ENCODE data around the gene METTL21C.

METTL21C gene

DNA sequence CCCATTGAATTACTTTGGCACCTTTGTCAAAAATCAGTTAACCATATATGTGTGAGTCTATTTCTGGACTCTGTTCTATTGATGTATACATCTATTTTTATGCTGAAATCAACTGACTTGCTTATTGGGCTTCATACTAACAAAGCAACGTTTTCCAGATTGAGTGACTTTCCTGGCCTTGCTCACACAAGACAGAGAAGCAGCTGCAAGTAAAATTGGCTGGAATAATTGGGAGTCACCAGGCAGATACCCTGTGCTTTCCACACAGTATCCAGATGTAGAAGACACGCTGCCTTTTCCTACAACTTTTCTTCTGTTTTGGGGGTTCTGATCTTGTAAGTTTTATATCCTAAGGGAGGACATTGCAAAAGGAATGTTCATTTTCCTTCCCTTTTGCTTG, 11.2 kb downstream of the METTL21C start:
- no peak overlapping the region for H3K4me3 Mint-ChIP-seq
- no peak overlapping the region for H3K27ac Mint-ChIP-seq
- no peaks in the 10 kb centered on the region for H3K9me3 Mint-ChIP-seq
- no peaks in the 10 kb centered on the region for H3K27me3 Mint-ChIP-seq
- peaks cover 5% of the 10 kb centered on the region for H3K36me3 Mint-ChIP-seq
- H3K4me1 Mint-ChIP-seq = peaks cover 55% of the 10 kb centered on the region

- no peaks in the 10 kb centered on the region for H3K9me3 Mint-ChIP-seq
- H3K27ac Mint-ChIP-seq = peak overlapping the region; percentile 68
- peaks cover 45% of the 10 kb centered on the region for H3K4me1 Mint-ChIP-seq
- no peaks in the 10 kb centered on the region for H3K27me3 Mint-ChIP-seq
- H3K4me3 Mint-ChIP-seq = no peak overlapping the region
- peaks cover 8% of the 10 kb centered on the region for H3K36me3 Mint-ChIP-seq
Measured at GRCh38 chr13:102682727-102683126, 12.1 kb downstream of the METTL21C start.

GRCh38 chr13:102682211-102682610, 12.6 kb downstream of the METTL21C start:
- Mint-ChIP-seq H3K36me3 (peaks cover 12% of the 10 kb centered on the region), H3K27ac (no peak overlapping the region), H3K4me3 (no peak overlapping the region), H3K4me1 (peaks cover 40% of the 10 kb centered on the region), H3K27me3 (no peaks in the 10 kb centered on the region), H3K9me3 (no peaks in the 10 kb centered on the region)

DNA sequence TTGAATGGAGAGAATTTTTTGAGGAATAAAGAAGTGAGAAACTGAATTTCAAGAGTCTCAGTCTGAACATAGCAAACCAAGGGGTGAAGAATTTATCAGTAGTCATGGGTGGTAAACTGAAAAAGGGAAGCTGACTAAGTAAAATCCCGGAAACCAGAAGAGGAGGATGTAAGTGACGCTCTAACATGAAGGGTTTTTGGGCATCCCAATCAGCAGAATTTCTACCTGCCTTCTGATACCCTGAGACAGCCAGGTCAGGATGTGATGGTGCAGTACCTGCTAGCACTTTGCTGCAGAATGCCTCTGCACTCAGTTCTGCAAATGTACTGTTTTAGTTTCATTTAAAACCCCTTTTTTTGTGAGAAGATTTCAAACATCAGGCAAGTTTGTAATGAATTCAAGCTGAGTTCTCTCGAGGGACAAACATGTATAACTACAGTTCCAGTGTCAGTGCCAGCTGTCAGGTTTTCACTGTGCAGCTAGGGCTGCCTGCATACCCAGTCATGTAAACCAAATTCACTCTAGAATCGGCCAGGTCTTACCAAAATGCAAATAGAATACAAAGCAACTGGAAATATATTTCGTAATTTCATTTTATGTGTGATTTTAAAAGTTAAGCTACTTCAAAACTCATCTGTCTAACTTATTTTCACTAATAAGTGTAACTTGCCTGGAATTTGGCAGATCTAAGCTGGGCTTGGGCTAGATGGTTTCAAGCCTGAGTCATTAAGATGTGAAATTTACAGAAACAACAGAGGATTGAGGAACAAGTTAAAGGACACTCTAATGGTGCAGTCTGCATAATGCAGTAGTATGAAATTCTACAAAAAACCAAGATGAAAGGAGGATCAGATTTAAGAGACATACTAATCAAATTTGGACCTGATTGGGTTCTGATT, 13.8 kb downstream of the METTL21C start:
- peak overlapping the region; percentile 75 for H3K27ac Mint-ChIP-seq

GRCh38 chr13:102680133-102680717, 14.6 kb downstream of the METTL21C start:
- Mint-ChIP-seq H3K36me3 (peaks cover 14% of the 10 kb centered on the region), H3K4me3 (no peak overlapping the region)

More for the DNA sequence above, 13.8 kb downstream of the METTL21C start:
- peaks cover 14% of the 10 kb centered on the region for H3K36me3 Mint-ChIP-seq
- H3K9me3 Mint-ChIP-seq = no peaks in the 10 kb centered on the region
- H3K27me3 Mint-ChIP-seq = no peaks in the 10 kb centered on the region
- peaks cover 29% of the 10 kb centered on the region for H3K4me1 Mint-ChIP-seq
- no peak overlapping the region for H3K4me3 Mint-ChIP-seq

DNA sequence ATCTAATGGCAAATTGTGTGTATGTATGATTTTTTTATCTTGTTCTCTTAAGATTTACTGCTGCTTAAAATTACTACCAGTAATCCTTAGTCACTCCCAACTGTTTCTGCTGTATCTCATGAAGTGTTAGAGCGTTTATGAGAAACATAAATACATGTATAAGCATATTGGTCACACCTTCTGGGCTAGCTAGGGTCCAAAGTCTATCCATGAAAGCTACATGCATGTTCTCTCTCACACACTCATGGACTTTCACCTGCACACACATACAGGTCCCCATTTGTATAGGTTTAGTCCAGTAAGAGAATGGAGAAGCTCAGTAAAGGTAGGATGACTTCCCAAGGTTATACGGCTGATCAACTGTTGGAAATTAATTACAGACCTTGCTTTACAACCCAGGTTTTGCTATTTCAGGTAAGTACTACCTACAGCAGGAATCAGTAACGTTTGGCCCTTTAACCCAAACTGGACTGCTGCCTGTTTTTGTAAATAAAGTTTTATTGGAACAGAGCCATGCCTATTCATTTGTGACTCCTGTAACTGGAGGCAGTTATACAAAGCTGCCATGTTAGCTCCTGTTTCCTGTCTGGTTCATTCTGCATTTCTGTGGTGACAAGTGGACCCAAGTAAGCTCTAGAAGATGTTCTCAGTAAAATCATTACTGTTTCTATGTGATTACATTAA, 15.3 kb downstream of the METTL21C start:
- H3K27me3 Mint-ChIP-seq = no peaks in the 10 kb centered on the region
- no peaks in the 10 kb centered on the region for H3K9me3 Mint-ChIP-seq
- H3K4me1 Mint-ChIP-seq = peaks cover 26% of the 10 kb centered on the region
- H3K36me3 Mint-ChIP-seq = peaks cover 14% of the 10 kb centered on the region
- no peak overlapping the region for H3K4me3 Mint-ChIP-seq
- peak overlapping the region; percentile 19 for H3K27ac Mint-ChIP-seq

More at GRCh38 chr13:102680133-102680717, 14.6 kb downstream of the METTL21C start:
- no peaks in the 10 kb centered on the region for H3K9me3 Mint-ChIP-seq
- peak overlapping the region; percentile 1 for H3K27ac Mint-ChIP-seq
- peaks cover 26% of the 10 kb centered on the region for H3K4me1 Mint-ChIP-seq
- H3K27me3 Mint-ChIP-seq = no peaks in the 10 kb centered on the region

DNA sequence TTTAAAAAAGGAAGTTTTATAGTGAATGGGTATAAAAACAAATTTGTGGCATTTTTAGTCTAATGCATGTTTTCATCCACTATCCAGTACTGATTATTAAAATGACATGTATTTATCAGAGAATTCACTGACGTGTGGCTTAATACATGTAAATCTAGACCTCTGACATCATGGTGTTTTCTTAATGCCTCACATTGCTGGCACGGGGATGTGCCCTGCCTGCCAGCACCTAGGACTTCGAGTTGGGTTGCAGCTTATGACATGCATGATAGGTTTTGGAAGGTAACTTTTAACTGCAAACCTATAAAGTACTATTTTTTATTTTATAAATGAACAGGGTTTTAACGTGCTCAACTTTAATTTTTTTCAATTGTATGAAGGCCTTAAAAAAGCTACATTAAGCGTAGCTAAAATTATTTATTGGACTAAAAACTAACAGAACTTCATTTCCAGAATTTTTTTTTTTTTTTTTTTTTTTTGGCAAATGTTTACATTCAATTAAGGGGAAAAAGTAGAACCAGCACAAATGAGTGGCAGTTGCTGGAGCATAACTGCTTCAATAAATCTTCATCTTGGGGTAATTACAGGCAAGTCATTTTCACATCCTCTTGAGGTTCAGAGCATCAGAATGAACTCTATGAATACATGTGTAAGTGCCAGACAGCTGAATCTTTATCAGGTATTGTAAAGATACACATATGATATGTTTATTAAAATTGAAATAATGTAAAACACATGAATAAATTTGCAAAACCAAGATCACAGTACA, 16.3 kb downstream of the METTL21C start:
- no peaks in the 10 kb centered on the region for H3K27me3 Mint-ChIP-seq

GRCh38 chr13:102677122-102677521, 17.7 kb downstream of the METTL21C start:
- Mint-ChIP-seq H3K4me3 (no peak overlapping the region), H3K36me3 (peaks cover 14% of the 10 kb centered on the region)

More for the DNA sequence above, 16.3 kb downstream of the METTL21C start:
- no peak overlapping the region for H3K27ac Mint-ChIP-seq
- H3K9me3 Mint-ChIP-seq = no peaks in the 10 kb centered on the region
- peaks cover 26% of the 10 kb centered on the region for H3K4me1 Mint-ChIP-seq
- H3K4me3 Mint-ChIP-seq = no peak overlapping the region
- peaks cover 14% of the 10 kb centered on the region for H3K36me3 Mint-ChIP-seq

DNA sequence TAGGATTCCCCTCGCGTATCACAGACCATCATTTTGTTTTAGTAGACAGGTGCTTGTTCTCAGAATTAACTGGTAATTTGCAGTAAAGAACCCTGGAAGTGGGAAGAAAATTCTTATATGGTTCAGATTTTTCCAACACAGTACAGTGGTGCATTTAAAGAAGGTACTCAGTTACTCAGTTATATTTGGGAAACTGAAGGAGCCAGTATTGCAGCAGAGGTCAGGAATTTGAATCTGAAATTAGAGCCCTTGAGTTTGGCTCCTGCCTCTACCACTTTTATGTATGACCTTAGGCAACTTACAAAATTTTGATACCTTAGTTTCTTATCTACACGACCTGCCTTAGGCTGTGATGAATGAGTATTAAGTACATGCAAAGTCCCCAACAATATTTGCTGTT, 19.7 kb downstream of the METTL21C start:
- Mint-ChIP-seq H3K9me3 (no peaks in the 10 kb centered on the region), H3K36me3 (peaks cover 24% of the 10 kb centered on the region), H3K27ac (no peak overlapping the region), H3K27me3 (no peaks in the 10 kb centered on the region), H3K4me1 (no peaks in the 10 kb centered on the region), H3K4me3 (no peak overlapping the region)

More at GRCh38 chr13:102677122-102677521, 17.7 kb downstream of the METTL21C start:
- no peaks in the 10 kb centered on the region for H3K9me3 Mint-ChIP-seq
- H3K27me3 Mint-ChIP-seq = no peaks in the 10 kb centered on the region
- peak overlapping the region; percentile 25 for H3K27ac Mint-ChIP-seq
- peaks cover 13% of the 10 kb centered on the region for H3K4me1 Mint-ChIP-seq

GRCh38 chr13:102670130-102670529, 24.7 kb downstream of the METTL21C start:
- no peak overlapping the region for H3K27ac Mint-ChIP-seq
- H3K4me1 Mint-ChIP-seq = no peaks in the 10 kb centered on the region
- no peaks in the 10 kb centered on the region for H3K27me3 Mint-ChIP-seq
- H3K4me3 Mint-ChIP-seq = no peak overlapping the region
- H3K9me3 Mint-ChIP-seq = peaks cover 10% of the 10 kb centered on the region
- peaks cover 44% of the 10 kb centered on the region for H3K36me3 Mint-ChIP-seq

GRCh38 chr13:102667911-102668310, 26.9 kb downstream of the METTL21C start:
- H3K27ac Mint-ChIP-seq = no peak overlapping the region

GRCh38 chr13:102667023-102667422, 27.8 kb downstream of the METTL21C start:
- H3K27ac Mint-ChIP-seq = no peak overlapping the region
- peaks cover 10% of the 10 kb centered on the region for H3K9me3 Mint-ChIP-seq
- peaks cover 49% of the 10 kb centered on the region for H3K36me3 Mint-ChIP-seq
- H3K4me3 Mint-ChIP-seq = no peak overlapping the region
- H3K27me3 Mint-ChIP-seq = no peaks in the 10 kb centered on the region
- no peaks in the 10 kb centered on the region for H3K4me1 Mint-ChIP-seq

More at GRCh38 chr13:102667911-102668310, 26.9 kb downstream of the METTL21C start:
- Mint-ChIP-seq H3K27me3 (no peaks in the 10 kb centered on the region), H3K36me3 (peaks cover 48% of the 10 kb centered on the region), H3K9me3 (peaks cover 10% of the 10 kb centered on the region), H3K4me1 (no peaks in the 10 kb centered on the region), H3K4me3 (no peak overlapping the region)

GRCh38 chr13:102659168-102659713, 35.6 kb downstream of the METTL21C start:
- Mint-ChIP-seq H3K4me3 (no peak overlapping the region), H3K36me3 (peaks cover 29% of the 10 kb centered on the region), H3K27ac (peak overlapping the region; percentile 84)

DNA sequence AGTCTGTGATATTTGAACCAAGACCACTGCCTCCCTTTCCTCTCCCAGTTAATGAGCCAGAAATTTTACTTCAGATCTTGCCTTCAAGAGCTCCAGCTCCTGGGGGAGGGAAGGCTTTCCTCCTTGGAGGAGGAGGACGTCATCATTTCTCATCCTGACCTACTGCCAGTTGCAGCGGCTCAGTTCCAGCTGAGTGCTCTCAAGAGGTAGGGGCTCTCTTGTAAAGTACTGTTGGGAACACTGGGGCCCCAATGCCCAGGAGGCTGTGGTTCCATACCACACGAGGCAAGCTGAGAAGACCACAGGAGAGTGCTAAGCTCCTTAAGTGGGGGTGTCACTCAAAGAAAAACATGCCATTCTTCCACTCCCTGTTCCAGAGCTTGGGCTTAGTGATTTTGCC, 36.2 kb downstream of the METTL21C start:
- Mint-ChIP-seq H3K36me3 (peaks cover 28% of the 10 kb centered on the region), H3K4me1 (no peaks in the 10 kb centered on the region), H3K9me3 (no peaks in the 10 kb centered on the region), H3K27me3 (no peaks in the 10 kb centered on the region), H3K27ac (peak overlapping the region; percentile 84), H3K4me3 (no peak overlapping the region)

More at GRCh38 chr13:102659168-102659713, 35.6 kb downstream of the METTL21C start:
- no peaks in the 10 kb centered on the region for H3K9me3 Mint-ChIP-seq
- H3K27me3 Mint-ChIP-seq = no peaks in the 10 kb centered on the region
- H3K4me1 Mint-ChIP-seq = no peaks in the 10 kb centered on the region

DNA sequence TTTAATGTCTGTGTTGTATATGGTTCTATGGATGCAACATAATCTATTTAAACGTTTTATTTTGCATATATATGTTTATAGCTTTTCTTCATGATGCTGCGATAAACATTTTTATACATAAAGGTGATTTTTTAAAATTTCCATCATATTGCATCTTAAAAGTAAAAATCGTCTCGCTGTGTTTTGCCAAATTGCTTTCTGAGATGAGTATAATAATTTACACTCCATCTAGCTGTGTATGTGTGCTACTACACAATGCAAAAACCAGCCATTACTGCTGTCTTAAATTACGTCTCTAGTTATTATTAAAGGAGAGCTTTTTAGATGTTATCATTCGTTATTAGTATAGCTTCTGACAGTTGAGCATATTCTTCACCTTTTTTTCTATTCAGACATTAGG, 37.2 kb downstream of the METTL21C start:
- Mint-ChIP-seq H3K36me3 (peaks cover 30% of the 10 kb centered on the region), H3K4me3 (no peak overlapping the region), H3K27me3 (no peaks in the 10 kb centered on the region), H3K9me3 (no peaks in the 10 kb centered on the region), H3K4me1 (no peaks in the 10 kb centered on the region), H3K27ac (no peak overlapping the region)

Data from activated naive CD4-positive, alpha-beta T cell treated with anti-CD3 and anti-CD28 coated beads, Interleukin-2, amount 50 U/mL, for 24 hours (primary cell).